IMR-90 (cell line): ENCODE data around the gene DPYSL3. TPM values are rescaled to one million over a fixed set of nuclear protein-coding genes. Genes with fewer than 3 reads are reported as not detected.

Experiments used
- ATAC-seq: fragments of 200-7000 bp; cut with Tn5 transposase; 2 replicates; pipeline ENCODE4 v1.9.1; 2020; ENCODE audit warnings: low read depth, mild to moderate bottlenecking, moderate library complexity
- BruUV-seq: library from RNA; stranded (reverse); fragments of 400-500 nt; replicated peaks from 2 replicates; lab custom pipeline; 2021; lab: Mats Ljungman, UMichigan
- CTCF ChIA-PET: fragments of 300-600 bp; formaldehyde crosslinking; extraction: SDS; loops from one replicate; lab custom pipeline; 2021; ENCODE audit warnings: antibody characterized with exemption; lab: Yijun Ruan, JAX
- POLR2A ChIA-PET: fragments of 300-600 bp; sonication (Branson Sonifier 250); formaldehyde crosslinking; loops from one replicate; lab custom pipeline; 2022; ENCODE audit warnings: antibody characterized with exemption; ENCODE audit not compliant: unreplicated experiment; lab: Charles Lee
- DNase-seq: peaks from one replicate; pipeline ENCODE4 v3.0.0; 2013
- H2AFZ ChIP-seq: replicated peaks from 2 replicates; pipeline ENCODE3; 2013; ENCODE audit warnings: low read length, mild to moderate bottlenecking; ENCODE audit not compliant: poor library complexity
- H2AK5ac ChIP-seq: 2 replicates; pipeline ENCODE4 v1.6.1; 2013; ENCODE audit warnings: low read depth, low read length, inconsistent platforms
- H2AK9ac ChIP-seq: replicated peaks from 2 replicates; pipeline ENCODE3; 2013; ENCODE audit warnings: mild to moderate bottlenecking, low read depth, low read length, moderate library complexity; ENCODE audit not compliant: poor library complexity
- H2BK120ac ChIP-seq: 2 replicates; pipeline ENCODE4 v1.6.1; 2013; ENCODE audit warnings: low read depth, low read length, inconsistent platforms
- H2BK15ac ChIP-seq: 3 replicates; pipeline ENCODE4 v1.6.1; 2013; ENCODE audit warnings: low read depth, low read length, inconsistent platforms
- H2BK20ac ChIP-seq: 2 replicates; pipeline ENCODE4 v1.6.1; 2013; ENCODE audit warnings: low read depth, mild to moderate bottlenecking, inconsistent platforms, low read length, moderate library complexity
- H2BK5ac ChIP-seq: 2 replicates; pipeline ENCODE4 v1.6.1; 2013; ENCODE audit warnings: mild to moderate bottlenecking, low read depth, low read length, inconsistent platforms; ENCODE audit not compliant: poor library complexity, severe bottlenecking
- H3K14ac ChIP-seq: replicated peaks from 2 replicates; pipeline ENCODE4 v1.6.1; 2013; ENCODE audit warnings: low read depth, low read length, inconsistent platforms
- H3K18ac ChIP-seq: 2 replicates; pipeline ENCODE4 v1.6.1; 2013; ENCODE audit warnings: low read depth, low read length, control low read depth
- H3K23ac ChIP-seq: 2 replicates; pipeline ENCODE4 v1.6.1; 2013; ENCODE audit warnings: low read depth, low read length, inconsistent platforms
- H3K27ac ChIP-seq: 2 replicates; pipeline ENCODE4 v1.5.1; 2013; ENCODE audit warnings: mild to moderate bottlenecking, control low read depth, low read length; ENCODE audit not compliant: insufficient read depth
- H3K27me3 ChIP-seq: 2 replicates; pipeline ENCODE4 v1.6.1; 2013; ENCODE audit warnings: low read length; ENCODE audit not compliant: control insufficient read depth, insufficient read depth
- H3K36me3 ChIP-seq: 2 replicates; pipeline ENCODE4 v1.6.1; 2013; ENCODE audit warnings: low read length, mixed read lengths; ENCODE audit not compliant: control insufficient read depth, insufficient read depth
- H3K4ac ChIP-seq: 2 replicates; pipeline ENCODE4 v1.6.1; 2013; ENCODE audit warnings: low read depth, low read length, inconsistent platforms
- H3K4me1 ChIP-seq: 2 replicates; pipeline ENCODE4 v1.6.1; 2013; ENCODE audit warnings: low read length, mixed read lengths; ENCODE audit not compliant: control insufficient read depth, insufficient read depth
- H3K4me2 ChIP-seq: 2 replicates; pipeline ENCODE4 v1.6.1; 2013; ENCODE audit warnings: low read depth, mild to moderate bottlenecking, control low read depth, low read length, moderate library complexity
- H3K4me3 ChIP-seq: 2 replicates; pipeline ENCODE4 v1.5.1; 2013; ENCODE audit warnings: low read depth, mild to moderate bottlenecking, control low read depth, low read length, moderate library complexity; ENCODE audit not compliant: insufficient read depth
- H3K56ac ChIP-seq: 2 replicates; pipeline ENCODE4 v1.6.1; 2013; ENCODE audit warnings: low read length, inconsistent platforms; ENCODE audit not compliant: insufficient read depth; ENCODE audit errors: extremely low read depth
- H3K79me1 ChIP-seq, 2 experiments: 2 replicates each; pipeline ENCODE4 v1.6.1; 2013; ENCODE audit warnings: low read length in 2 of 2, inconsistent platforms in 1 of 2, low read depth in 1 of 2
- H3K9ac ChIP-seq: 2 replicates; pipeline ENCODE4 v1.6.1; 2013; ENCODE audit warnings: low read depth, low read length, control low read depth
- H3K9me1 ChIP-seq: 2 replicates; pipeline ENCODE4 v1.6.1; 2013; ENCODE audit warnings: low read length, inconsistent platforms; ENCODE audit not compliant: insufficient read depth
- H3K9me3 ChIP-seq: 2 replicates; pipeline ENCODE4 v1.6.1; 2013; ENCODE audit warnings: low read length; ENCODE audit not compliant: control insufficient read depth, insufficient read depth
- H4K20me1 ChIP-seq: 2 replicates; pipeline ENCODE4 v1.6.1; 2013; ENCODE audit warnings: low read length, inconsistent platforms; ENCODE audit not compliant: insufficient read depth
- H4K5ac ChIP-seq: 2 replicates; pipeline ENCODE4 v1.6.1; 2013; ENCODE audit warnings: mild to moderate bottlenecking, low read depth, low read length, control low read depth
- H4K8ac ChIP-seq, 2 experiments: 2 replicates each; pipeline ENCODE4 v1.6.1; 2013; ENCODE audit warnings: low read depth in 2 of 2, low read length in 2 of 2, control low read depth in 1 of 2, inconsistent platforms in 1 of 2
- H4K91ac ChIP-seq: 2 replicates; pipeline ENCODE4 v1.6.1; 2013; ENCODE audit warnings: low read depth, low read length, inconsistent platforms; ENCODE audit not compliant: insufficient read depth
- BHLHE40 ChIP-seq: fragments of 150-350 bp; IDR thresholded peaks from 2 replicates; pipeline ENCODE4 v1.6.1; 2016; ENCODE audit warnings: mild to moderate bottlenecking, low read depth, low read length
- CEBPB ChIP-seq: IDR thresholded peaks from 2 replicates; pipeline ENCODE4 v1.6.1; 2012; ENCODE audit warnings: low read depth, low read length, improper control_type of control experiment
- CHD1 ChIP-seq: IDR thresholded peaks from 2 replicates; pipeline ENCODE4 v1.6.1; 2012; ENCODE audit warnings: low read depth, low read length, improper control_type of control experiment
- FOS ChIP-seq: fragments of 150-350 bp; IDR thresholded peaks from 2 replicates; pipeline ENCODE4 v1.6.1; 2016; ENCODE audit warnings: low read depth, low read length
- MAFK ChIP-seq: IDR thresholded peaks from 2 replicates; pipeline ENCODE4 v1.6.1; 2012; ENCODE audit warnings: low read depth, low read length, improper control_type of control experiment
- MAZ ChIP-seq: IDR thresholded peaks from 2 replicates; pipeline ENCODE4 v1.6.1; 2012; ENCODE audit warnings: low read depth, mild to moderate bottlenecking, low read length, improper control_type of control experiment, moderate library complexity, borderline replicate concordance
- MXI1 ChIP-seq: IDR thresholded peaks from 2 replicates; pipeline ENCODE4 v1.6.1; 2012; ENCODE audit warnings: low read depth, mild to moderate bottlenecking, low read length, moderate library complexity, borderline replicate concordance
- NFE2L2 ChIP-seq: fragments of 150-350 bp; IDR thresholded peaks from 2 replicates; pipeline ENCODE4 v1.6.1; 2016; ENCODE audit warnings: low read depth, mild to moderate bottlenecking, low read length
- POLR2A ChIP-seq: IDR thresholded peaks from 2 replicates; pipeline ENCODE4 v1.6.1; 2012; ENCODE audit warnings: mild to moderate bottlenecking, low read depth, low read length
- RAD21 ChIP-seq: IDR thresholded peaks from 2 replicates; pipeline ENCODE4 v1.6.1; 2012; ENCODE audit warnings: low read length, improper control_type of control experiment
- RFX5 ChIP-seq: IDR thresholded peaks from 2 replicates; pipeline ENCODE4 v1.8.0; 2012; ENCODE audit warnings: low read depth, mild to moderate bottlenecking, low read length, moderate library complexity
- USF2 ChIP-seq: fragments of 150-350 bp; IDR thresholded peaks from 2 replicates; pipeline ENCODE4 v1.6.1; 2017; ENCODE audit warnings: mild to moderate bottlenecking, antibody characterized with exemption, low read length, low read depth
- WGBS, 2 experiments: methylation state at CpG; one replicate each; pipeline versions ENCODE4 v1.1.5 to v1.1.7; 2013; ENCODE audit warnings: missing lambda C conversion rate in 2 of 2; ENCODE audit not compliant: insufficient read length in 1 of 2; ENCODE audit errors: extremely low coverage in 2 of 2; 5-methylcytosine and 5-hydroxymethylcytosine counted together
- dilution Hi-C: fragments of 300-500 bp; cut with HindIII; formaldehyde crosslinking; loops from one replicate; pipeline ENCODE4 v1.14.3; 2018; ENCODE audit warnings: low sequenced_read_pairs; ENCODE audit not compliant: unreplicated experiment
- in situ Hi-C: fragments of 300-500 bp; cut with MboI; formaldehyde crosslinking; loops from 3 replicates; pipeline ENCODE4 v1.14.3; 2019; ENCODE audit warnings: low sequenced_read_pairs, inconsistent platforms, mixed read lengths
- intact Hi-C: fragments of 100-400 bp; cut with micrococcal nuclease; formaldehyde crosslinking; loops from 2 replicates; pipeline ENCODE4 v1.10.0; 2022
- polyA plus RNA-seq, 3 experiments: library from polyadenylated mRNA; depleted of rRNA; stranded (reverse); fragments of >200 nt; gene quantifications; 2 replicates each; pipeline ENCODE4 v1.2.3, GENCODE V29; 2012; ENCODE audit warnings: low replicate concordance in 1 of 3
- total RNA-seq: library from RNA; depleted of rRNA; stranded (reverse); fragments of >200 nt; gene quantifications from 2 replicates; pipeline ENCODE4 v1.2.3, GENCODE V29; 2012
- TF ChIP-seq, protein P1 (sequence below): conservative IDR thresholded peaks from 2 replicates; pipeline ENCODE4 v1.5.1; 2012; ENCODE audit warnings: mild to moderate bottlenecking, low read depth, low read length, improper control_type of control experiment

Gene DPYSL3
- total and polyA plus RNA-seq, 2 of the 4 experiments (the other 2 are of a cell fraction), result 50.2 to 60.9 TPM

DNA sequence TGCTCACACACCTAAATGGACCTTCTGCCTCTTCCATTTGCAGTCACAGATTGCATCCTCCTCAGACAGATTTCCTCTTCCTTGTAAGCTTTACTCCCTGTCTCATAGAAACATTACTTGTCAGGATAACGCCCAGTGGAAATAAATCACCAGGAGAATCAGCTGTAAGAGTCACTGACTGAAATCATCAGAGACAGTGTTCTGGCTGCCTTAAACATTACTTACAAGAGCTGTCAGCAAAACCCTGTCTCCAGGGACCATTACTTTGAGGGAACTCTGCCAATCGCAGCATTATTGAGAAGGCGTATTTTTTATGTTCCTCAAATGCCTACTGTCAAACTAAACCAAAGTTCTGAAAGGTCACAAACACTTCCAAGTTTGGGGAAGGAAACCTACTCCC is 5.9 kb downstream of the DPYSL3 start:
- POLR2A ChIA-PET, result interaction anchor here (0.6 kb wide), 1 partner anchor 50 kb away, joined by 4 read pairs; no protein-coding TSS in a partner anchor
- Histone ChIP-seq H2BK5ac (no peak overlapping the region), H2AFZ (no peak overlapping the region), H3K18ac (no peak overlapping the region), H3K14ac (no peak overlapping the region), H3K23ac (no peak overlapping the region), H3K4me3 (no peak overlapping the region), H4K8ac (0 out of 4 replicates have a peak overlapping the region, but pooled peaks of 1 of the 2 experiments have one; percentile 4), H4K20me1 (no peaks in the 10 kb centered on the region; the same call in 1 of the 2 replicates), H4K5ac (no peak overlapping the region), H3K27ac (no peak overlapping the region), H3K79me1 (peaks cover 27 to 53% of the 10 kb centered on the region in 2 experiments), H3K27me3 (no peaks in the 10 kb centered on the region), H3K4me1 (peaks cover 5% of the 10 kb centered on the region; the same call in 1 of the 2 replicates), H3K9ac (no peak overlapping the region), H3K56ac (no peak overlapping the region), H3K4me2 (no peak overlapping the region), H2BK120ac (no peak overlapping the region), H4K91ac (no peak overlapping the region), H3K36me3 (no peaks in the 10 kb centered on the region), H2BK15ac (no peak overlapping the region), H3K9me3 (no peaks in the 10 kb centered on the region), H3K4ac (no peak overlapping the region), H2AK5ac (no peak overlapping the region), H2AK9ac (no peak overlapping the region), H2BK20ac (no peak overlapping the region), H3K9me1 (no peaks in the 10 kb centered on the region)
- in situ Hi-C loops, result no loop called here
- 25% methylated on average over 1 of the region's 3 CpGs; no CpG with 5 or more reads in 1 of the 2 experiments for WGBS, 2 experiments
- CTCF ChIA-PET, result interaction anchor here (1.1 kb wide), 1 partner anchor 290 kb away, joined by 3 read pairs; no protein-coding TSS in a partner anchor
- DNase-seq (peak; percentile 38), ATAC-seq (no peak)
- TF ChIP-seq RFX5 (no peak), POLR2A (no peak), MXI1 (no peak), NFE2L2 (no peak), USF2 (no peak), CHD1 (no peak), RAD21 (no peak), MAZ (no peak), BHLHE40 (no peak), MAFK (no peak), FOS (no peak), CEBPB (no peak)
- TF ChIP-seq, protein P1, sequence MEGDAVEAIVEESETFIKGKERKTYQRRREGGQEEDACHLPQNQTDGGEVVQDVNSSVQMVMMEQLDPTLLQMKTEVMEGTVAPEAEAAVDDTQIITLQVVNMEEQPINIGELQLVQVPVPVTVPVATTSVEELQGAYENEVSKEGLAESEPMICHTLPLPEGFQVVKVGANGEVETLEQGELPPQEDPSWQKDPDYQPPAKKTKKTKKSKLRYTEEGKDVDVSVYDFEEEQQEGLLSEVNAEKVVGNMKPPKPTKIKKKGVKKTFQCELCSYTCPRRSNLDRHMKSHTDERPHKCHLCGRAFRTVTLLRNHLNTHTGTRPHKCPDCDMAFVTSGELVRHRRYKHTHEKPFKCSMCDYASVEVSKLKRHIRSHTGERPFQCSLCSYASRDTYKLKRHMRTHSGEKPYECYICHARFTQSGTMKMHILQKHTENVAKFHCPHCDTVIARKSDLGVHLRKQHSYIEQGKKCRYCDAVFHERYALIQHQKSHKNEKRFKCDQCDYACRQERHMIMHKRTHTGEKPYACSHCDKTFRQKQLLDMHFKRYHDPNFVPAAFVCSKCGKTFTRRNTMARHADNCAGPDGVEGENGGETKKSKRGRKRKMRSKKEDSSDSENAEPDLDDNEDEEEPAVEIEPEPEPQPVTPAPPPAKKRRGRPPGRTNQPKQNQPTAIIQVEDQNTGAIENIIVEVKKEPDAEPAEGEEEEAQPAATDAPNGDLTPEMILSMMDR, result no peak
- BruUV-seq, result no TSS peak
- intact Hi-C loops, result no loop called here
- dilution Hi-C loops, result no loop called here
